Fibroblast of mammary gland (primary cell): ENCODE data around the gene HAO1.

ENCODE experiments used
- DNase-seq: peaks from one replicate; pipeline ENCODE4 v3.0.0-alpha.2; 2010; ENCODE audit warnings: low read depth
- H3K4me3 ChIP-seq: 2 replicates; pipeline ENCODE4 v1.5.1; 2011; ENCODE audit warnings: low read depth, mild to moderate bottlenecking, low read length, moderate library complexity; ENCODE audit not compliant: control insufficient read depth
- TF ChIP-seq, protein P1 (sequence below): conservative IDR thresholded peaks from 2 replicates; pipeline ENCODE4 v1.5.1; 2011; ENCODE audit warnings: low read depth, low read length, inconsistent platforms; ENCODE audit not compliant: control insufficient read depth, insufficient read depth

Gene HAO1

DNA sequence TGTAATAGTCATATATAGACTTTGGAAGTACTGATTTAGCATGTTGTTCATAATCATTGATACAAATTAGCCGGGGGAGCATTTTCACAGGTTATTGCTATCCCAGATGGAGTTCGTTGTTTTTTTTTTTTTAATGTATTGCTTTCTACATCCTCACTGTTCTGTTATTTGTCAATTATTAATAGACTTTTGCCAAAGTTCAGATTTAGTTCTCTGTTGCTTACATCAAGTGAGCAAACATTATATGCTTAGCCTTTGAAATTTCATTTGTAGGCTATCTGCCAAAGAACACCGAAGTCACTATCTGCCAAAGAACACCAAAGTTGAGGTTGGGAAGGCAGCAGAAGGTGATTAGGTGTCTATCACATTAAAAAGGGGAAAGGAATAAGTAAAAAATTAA, at the start of gene HAO1:
Gene HAO1 (minus strand): TSS at position 118 of the 400 bp plus-strand sequence. CDS start 36 bp downstream, at position 82.
- DNase-seq = no peak
- no peak within 1 kb of the TSS for H3K4me3 ChIP-seq
- TF ChIP-seq, protein P1, sequence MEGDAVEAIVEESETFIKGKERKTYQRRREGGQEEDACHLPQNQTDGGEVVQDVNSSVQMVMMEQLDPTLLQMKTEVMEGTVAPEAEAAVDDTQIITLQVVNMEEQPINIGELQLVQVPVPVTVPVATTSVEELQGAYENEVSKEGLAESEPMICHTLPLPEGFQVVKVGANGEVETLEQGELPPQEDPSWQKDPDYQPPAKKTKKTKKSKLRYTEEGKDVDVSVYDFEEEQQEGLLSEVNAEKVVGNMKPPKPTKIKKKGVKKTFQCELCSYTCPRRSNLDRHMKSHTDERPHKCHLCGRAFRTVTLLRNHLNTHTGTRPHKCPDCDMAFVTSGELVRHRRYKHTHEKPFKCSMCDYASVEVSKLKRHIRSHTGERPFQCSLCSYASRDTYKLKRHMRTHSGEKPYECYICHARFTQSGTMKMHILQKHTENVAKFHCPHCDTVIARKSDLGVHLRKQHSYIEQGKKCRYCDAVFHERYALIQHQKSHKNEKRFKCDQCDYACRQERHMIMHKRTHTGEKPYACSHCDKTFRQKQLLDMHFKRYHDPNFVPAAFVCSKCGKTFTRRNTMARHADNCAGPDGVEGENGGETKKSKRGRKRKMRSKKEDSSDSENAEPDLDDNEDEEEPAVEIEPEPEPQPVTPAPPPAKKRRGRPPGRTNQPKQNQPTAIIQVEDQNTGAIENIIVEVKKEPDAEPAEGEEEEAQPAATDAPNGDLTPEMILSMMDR = no peak

DNA sequence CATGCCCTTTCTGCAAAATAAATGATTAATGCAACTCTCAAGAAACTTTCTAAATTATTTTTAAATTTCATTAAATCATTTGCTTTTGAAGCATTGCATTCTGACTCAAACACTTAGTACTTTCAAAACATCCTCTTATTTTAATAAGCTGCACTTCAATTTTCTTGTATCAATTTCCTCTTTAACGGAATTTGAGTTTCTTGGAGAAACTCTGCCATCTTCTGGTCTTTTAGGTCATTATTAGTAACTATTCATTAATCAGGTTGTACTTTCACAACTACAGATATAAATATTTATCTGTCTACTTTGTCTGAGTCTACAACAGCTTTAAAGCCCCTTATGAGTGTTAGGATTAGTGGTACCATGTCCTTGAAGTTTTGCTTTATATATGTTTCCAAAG, 49.1 kb upstream of the HAO1 start:
- no peak overlapping the region for H3K4me3 ChIP-seq
- TF ChIP-seq, protein P1 = peak; percentile 6
- peak; percentile 12 for DNase-seq

DNA sequence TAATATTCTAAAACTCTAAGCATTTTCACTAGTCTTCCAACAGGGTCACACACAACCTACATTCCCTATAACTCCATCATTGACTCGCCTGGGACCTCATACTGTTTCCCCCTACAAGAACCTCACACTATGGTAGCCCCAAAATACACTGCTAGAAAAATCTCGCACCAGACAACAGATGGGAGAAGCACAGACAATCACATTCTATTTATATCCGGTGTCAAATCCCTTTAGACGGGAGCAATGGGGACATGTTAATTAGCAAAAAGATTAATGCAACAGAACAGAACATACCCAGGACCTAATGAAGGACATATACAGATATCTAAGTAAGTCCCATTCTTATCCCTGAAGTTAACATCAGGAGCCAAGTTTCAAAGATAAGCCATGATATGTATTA, 45.7 kb upstream of the HAO1 start:
- no peak overlapping the region for H3K4me3 ChIP-seq
- TF ChIP-seq, protein P1 = no peak

DNA sequence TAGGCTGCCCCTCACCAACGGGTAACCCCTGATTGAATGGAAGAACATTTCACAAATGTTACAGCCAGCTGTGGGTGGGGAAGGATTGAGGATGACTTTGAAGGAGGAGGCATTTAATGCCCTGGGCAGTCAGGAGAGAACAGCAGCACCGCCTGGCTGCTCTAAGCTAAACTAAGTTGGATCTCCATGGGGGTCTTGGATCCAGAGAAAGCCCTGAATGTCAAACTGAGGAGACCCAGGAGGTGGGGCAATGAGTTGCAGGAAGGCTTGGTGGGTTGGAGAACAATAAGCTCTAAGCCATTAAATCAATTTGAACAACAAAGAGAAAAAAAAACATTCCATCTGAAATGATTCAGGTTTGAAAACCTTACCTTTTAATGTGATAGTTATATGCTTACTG, 43.9 kb upstream of the HAO1 start:
- TF ChIP-seq, protein P1 = no peak
- no peak for DNase-seq
- no peak overlapping the region for H3K4me3 ChIP-seq

More for the DNA sequence above, 45.7 kb upstream of the HAO1 start:
- no peak for DNase-seq

DNA sequence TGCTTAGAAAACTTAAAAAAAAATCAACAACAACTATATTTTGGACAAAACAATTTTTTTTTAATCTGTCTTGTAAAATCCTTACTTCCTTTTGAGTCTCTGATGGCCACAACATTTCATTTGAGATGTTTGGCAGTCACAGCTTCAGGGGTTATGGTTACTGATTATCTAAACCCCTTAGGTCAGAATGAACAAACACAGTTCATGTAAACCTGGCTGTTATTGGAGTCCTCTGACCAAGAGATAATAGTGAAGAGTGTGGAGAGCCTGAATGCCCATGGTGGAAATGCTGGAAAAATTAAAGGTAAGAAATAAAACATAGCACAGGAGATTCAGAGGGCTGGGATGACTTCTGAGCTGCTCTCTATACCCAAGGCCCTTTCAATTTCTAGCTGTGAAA, 41.1 kb upstream of the HAO1 start:
- DNase-seq = no peak
- TF ChIP-seq, protein P1 = no peak
- no peak overlapping the region for H3K4me3 ChIP-seq

DNA sequence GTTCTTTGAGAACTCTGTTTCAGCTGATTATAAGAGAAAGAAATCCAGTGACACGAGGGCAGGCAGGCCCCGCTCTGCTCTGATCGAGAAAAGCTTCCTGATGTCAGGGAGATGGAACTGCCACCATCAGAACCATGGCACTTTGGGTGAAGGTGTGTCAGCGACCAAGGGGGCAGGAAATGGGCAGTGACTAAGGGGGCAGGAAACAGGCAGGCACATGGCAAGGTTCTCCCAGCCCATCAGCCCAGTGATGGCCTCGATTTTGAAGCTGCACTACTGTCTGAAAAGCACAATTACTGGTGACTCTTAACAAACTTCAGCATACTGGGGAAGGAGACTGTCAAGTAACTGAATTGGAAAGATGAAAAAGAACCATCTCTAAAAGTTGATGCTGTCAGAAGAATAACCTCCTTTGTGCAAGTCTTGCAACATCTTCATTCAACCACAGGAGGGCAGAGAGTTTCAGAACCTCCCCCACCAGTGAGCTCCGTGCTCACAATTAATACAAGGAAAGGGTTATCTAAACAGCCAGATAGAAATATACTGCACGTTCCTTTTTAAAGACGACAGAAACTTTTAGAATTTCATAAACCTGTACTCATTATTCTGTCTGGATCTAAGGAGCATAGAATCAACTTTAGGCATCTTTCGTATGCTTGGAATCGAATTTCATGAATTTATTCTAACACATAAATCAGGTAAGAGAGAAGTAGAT, 40.2 kb upstream of the HAO1 start:
- DNase-seq = peak; percentile 58

More for the DNA sequence above, 40.2 kb upstream of the HAO1 start:
- TF ChIP-seq, protein P1 = peak; percentile 64
- no peak overlapping the region for H3K4me3 ChIP-seq
